ENCODE data around the gene CD28. TPM values are rescaled to one million over a fixed set of nuclear protein-coding genes. Genes with fewer than 3 reads are reported as not detected.

The CD28 gene
- total and polyA plus RNA-seq, 2 donors (not counting 3 experiments of a cell fraction or from before 2014, with no cell fraction given): 0.15 TPM; not detected in 1

DNA sequence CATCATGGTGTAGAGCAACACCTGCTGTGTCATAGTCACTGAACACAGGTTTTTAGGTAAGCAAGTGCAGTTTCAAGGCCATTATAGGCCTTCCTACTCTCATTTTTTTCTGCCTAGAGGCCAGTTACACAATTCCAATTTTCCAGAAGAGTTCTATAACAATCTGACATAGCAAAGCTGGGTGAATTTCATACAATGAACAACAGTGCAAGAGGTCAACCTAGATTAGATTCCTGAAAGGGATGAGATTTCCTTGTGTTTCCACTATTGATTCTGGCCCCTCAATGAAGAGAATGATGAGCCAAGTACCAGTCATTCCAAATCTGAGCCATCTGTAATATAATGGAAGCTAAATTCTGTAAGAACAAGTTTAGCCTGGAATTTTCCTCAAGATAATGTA, 15.3 kb upstream of the CD28 start:
- no peaks in the 10 kb centered on the region for H3K79me2 ChIP-seq (ENCODE audit: control insufficient read depth, insufficient read depth, low read length)
- no peak for FAIRE-seq
- H2AFZ ChIP-seq (ENCODE audit: low read depth, low read length): no peak overlapping the region
- TF ChIP-seq POLR2AphosphoS5 (IDR thresholded peaks at IDR 0.05; ENCODE audit: insufficient read depth, low read depth, low read length): no peak
- H3K36me3 ChIP-seq (ENCODE audit: control insufficient read depth in 2 of 2, extremely low read depth in 1 of 2, insufficient read depth in 2 of 2, low read length in 2 of 2): no peaks in the 10 kb centered on the region
- BruUV-seq (replicated peaks): no TSS peak
- intact Hi-C loops (cut with micrococcal nuclease) (no loop called here), dilution Hi-C loops (cut with MboI; ENCODE audit: extremely low pct_ligation_motif_present, low sequenced_read_pairs) (no loop called here)
- H3K27ac ChIP-seq (ENCODE audit: insufficient read depth, low read depth, low read length): no peak overlapping the region
- CTCF ChIA-PET: interaction anchor here (1.4 to 1.7 kb wide), 2 partner anchors 9 to 117 kb away, joined by 3 to 4 read pairs; no protein-coding TSS in a partner anchor
- POLR2A ChIA-PET: no interaction called here
- H3K9ac ChIP-seq (replicated peaks; ENCODE audit: extremely low read depth, insufficient read depth, low read length): no peak overlapping the region
- no peaks in the 10 kb centered on the region for H3K9me1 ChIP-seq (replicated peaks; ENCODE audit: control insufficient read depth, extremely low read depth, insufficient read depth, low read length)
- H3K27me3 ChIP-seq (ENCODE audit: control insufficient read depth in 2 of 2, insufficient read depth in 2 of 2, low read length in 2 of 2): no peaks in the 10 kb centered on the region
- no peak overlapping the region for H3K4me3 ChIP-seq (replicated peaks in 1 of 3; ENCODE audit: insufficient read depth in 1 of 3, low read depth in 1 of 3, low read length in 3 of 3)
- peaks cover 30% of the 10 kb centered on the region for H3K4me1 ChIP-seq (ENCODE audit: control insufficient read depth, extremely low read depth, insufficient read depth, low read length)
- H4K20me1 ChIP-seq (replicated peaks; ENCODE audit: control insufficient read depth, extremely low read depth, insufficient read depth, low read length): no peaks in the 10 kb centered on the region
- DNase-seq (ENCODE audit: low read depth, low spot score): peak; percentile 32
- no peak overlapping the region for H3K4me2 ChIP-seq (ENCODE audit: insufficient read depth, low read length)
- H3K9me3 ChIP-seq (replicated peaks; ENCODE audit: control insufficient read depth, insufficient read depth, low read length): no peaks in the 10 kb centered on the region

GRCh38 chr2:203692031-203692710, 14.3 kb upstream of the CD28 start:
- Histone ChIP-seq H3K9me3 (replicated peaks; ENCODE audit: control insufficient read depth, insufficient read depth, low read length) (no peaks in the 10 kb centered on the region), H3K79me2 (ENCODE audit: control insufficient read depth, insufficient read depth, low read length) (no peaks in the 10 kb centered on the region), H3K4me2 (ENCODE audit: insufficient read depth, low read length) (peak overlapping the region; percentile 56), H2AFZ (ENCODE audit: low read depth, low read length) (peak overlapping the region; percentile 44), H3K4me3 (replicated peaks in 1 of 3; ENCODE audit: insufficient read depth in 1 of 3, low read depth in 1 of 3, low read length in 3 of 3) (no peak overlapping the region), H3K9ac (replicated peaks; ENCODE audit: extremely low read depth, insufficient read depth, low read length) (no peak overlapping the region), H3K9me1 (replicated peaks; ENCODE audit: control insufficient read depth, extremely low read depth, insufficient read depth, low read length) (no peaks in the 10 kb centered on the region), H3K27me3 (ENCODE audit: control insufficient read depth in 2 of 2, insufficient read depth in 2 of 2, low read length in 2 of 2) (no peaks in the 10 kb centered on the region), H3K4me1 (ENCODE audit: control insufficient read depth, extremely low read depth, insufficient read depth, low read length) (peaks cover 22% of the 10 kb centered on the region), H3K27ac (ENCODE audit: insufficient read depth, low read depth, low read length) (peak overlapping the region; percentile 66), H4K20me1 (replicated peaks; ENCODE audit: control insufficient read depth, extremely low read depth, insufficient read depth, low read length) (no peaks in the 10 kb centered on the region), H3K36me3 (ENCODE audit: control insufficient read depth in 2 of 2, extremely low read depth in 1 of 2, insufficient read depth in 2 of 2, low read length in 2 of 2) (no peaks in the 10 kb centered on the region)
- BruUV-seq (replicated peaks): TSS peak; percentile 21
- ChIA-PET POLR2A (interaction anchor here (0.7 to 1.1 kb wide), 2 partner anchors 8 to 10 kb away, joined by 3 read pairs; no protein-coding TSS in a partner anchor), CTCF (interaction anchor here (1.4 to 1.7 kb wide), 3 partner anchors 10 to 116 kb away, joined by 3 to 4 read pairs (median 4); partner anchors contain the start of gene CD28)
- TF ChIP-seq GATA2 (IDR thresholded peaks at IDR 0.05; ENCODE audit: insufficient read depth, insufficient read length, low read depth, low read length) (no peak), POLR2AphosphoS5 (IDR thresholded peaks at IDR 0.05; ENCODE audit: insufficient read depth, low read depth, low read length) (peak; percentile 26)
- intact Hi-C loops (cut with micrococcal nuclease): loop anchor here (1.0 kb wide), 1 partner anchor 9 kb away; no protein-coding TSS in a partner anchor
- DNase-seq (ENCODE audit: low read depth, low spot score): peak; percentile 90
- peak; percentile 54 for FAIRE-seq
- dilution Hi-C loops (cut with MboI; ENCODE audit: extremely low pct_ligation_motif_present, low sequenced_read_pairs): no loop called here
